DOHH2 (cell line): Measurements from ENCODE around the gene ZNF263.

Experiments used
- CTCF ChIP-seq: fragments of 200-600 bp; sonication (generic); IDR thresholded peaks from one replicate; pipeline ENCODE4 v1.5.1; 2014; ENCODE audit warnings: antibody characterized with exemption, mild to moderate bottlenecking, low read depth, low read length; ENCODE audit not compliant: poor library complexity, severe bottlenecking
- EZH2phosphoT487 ChIP-seq: fragments of 200-600 bp; sonication (generic); IDR thresholded peaks from 2 replicates; pipeline ENCODE4 v1.6.1; 2017; ENCODE audit warnings: borderline replicate concordance, mild to moderate bottlenecking, antibody characterized with exemption, low read length, moderate library complexity, mixed read lengths

GRCh38 chr16:3274947-3275346, 8.3 kb upstream of the ZNF263 start:
- TF ChIP-seq CTCF = no peak
- no peak for TF ChIP-seq EZH2phosphoT487
